ENCODE measurements around the gene INTS6L. TPM values are rescaled to one million over a fixed set of nuclear protein-coding genes. Genes with fewer than 3 reads are reported as not detected.
A peak's percentile ranks its signal among the peaks of the same experiment; 100 is the strongest.

The INTS6L gene, protein sequence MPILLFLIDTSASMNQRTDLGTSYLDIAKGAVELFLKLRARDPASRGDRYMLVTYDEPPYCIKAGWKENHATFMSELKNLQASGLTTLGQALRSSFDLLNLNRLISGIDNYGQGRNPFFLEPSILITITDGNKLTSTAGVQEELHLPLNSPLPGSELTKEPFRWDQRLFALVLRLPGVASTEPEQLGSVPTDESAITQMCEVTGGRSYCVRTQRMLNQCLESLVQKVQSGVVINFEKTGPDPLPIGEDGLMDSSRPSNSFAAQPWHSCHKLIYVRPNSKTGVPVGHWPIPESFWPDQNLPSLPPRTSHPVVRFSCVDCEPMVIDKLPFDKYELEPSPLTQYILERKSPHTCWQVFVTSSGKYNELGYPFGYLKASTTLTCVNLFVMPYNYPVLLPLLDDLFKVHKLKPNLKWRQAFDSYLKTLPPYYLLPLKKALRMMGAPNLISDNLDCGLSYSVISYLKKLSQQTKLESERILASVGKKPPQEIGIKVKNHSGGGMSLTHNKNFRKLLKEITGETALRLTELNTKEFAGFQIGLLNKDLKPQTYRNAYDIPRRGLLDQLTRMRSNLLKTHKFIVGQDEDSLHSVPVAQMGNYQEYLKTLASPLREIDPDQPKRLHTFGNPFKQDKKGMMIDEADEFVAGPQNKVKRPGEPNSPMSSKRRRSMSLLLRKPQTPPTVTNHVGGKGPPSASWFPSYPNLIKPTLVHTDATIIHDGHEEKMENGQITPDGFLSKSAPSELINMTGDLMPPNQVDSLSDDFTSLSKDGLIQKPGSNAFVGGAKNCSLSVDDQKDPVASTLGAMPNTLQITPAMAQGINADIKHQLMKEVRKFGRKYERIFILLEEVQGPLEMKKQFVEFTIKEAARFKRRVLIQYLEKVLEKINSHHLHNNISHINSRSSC
- 3.8 TPM for total RNA-seq
- long read RNA-seq, partial matches to known transcripts: 1 of 1 reads
- long read RNA-seq, other reads (novel, unspliced or antisense): 0 of 1 reads

DNA sequence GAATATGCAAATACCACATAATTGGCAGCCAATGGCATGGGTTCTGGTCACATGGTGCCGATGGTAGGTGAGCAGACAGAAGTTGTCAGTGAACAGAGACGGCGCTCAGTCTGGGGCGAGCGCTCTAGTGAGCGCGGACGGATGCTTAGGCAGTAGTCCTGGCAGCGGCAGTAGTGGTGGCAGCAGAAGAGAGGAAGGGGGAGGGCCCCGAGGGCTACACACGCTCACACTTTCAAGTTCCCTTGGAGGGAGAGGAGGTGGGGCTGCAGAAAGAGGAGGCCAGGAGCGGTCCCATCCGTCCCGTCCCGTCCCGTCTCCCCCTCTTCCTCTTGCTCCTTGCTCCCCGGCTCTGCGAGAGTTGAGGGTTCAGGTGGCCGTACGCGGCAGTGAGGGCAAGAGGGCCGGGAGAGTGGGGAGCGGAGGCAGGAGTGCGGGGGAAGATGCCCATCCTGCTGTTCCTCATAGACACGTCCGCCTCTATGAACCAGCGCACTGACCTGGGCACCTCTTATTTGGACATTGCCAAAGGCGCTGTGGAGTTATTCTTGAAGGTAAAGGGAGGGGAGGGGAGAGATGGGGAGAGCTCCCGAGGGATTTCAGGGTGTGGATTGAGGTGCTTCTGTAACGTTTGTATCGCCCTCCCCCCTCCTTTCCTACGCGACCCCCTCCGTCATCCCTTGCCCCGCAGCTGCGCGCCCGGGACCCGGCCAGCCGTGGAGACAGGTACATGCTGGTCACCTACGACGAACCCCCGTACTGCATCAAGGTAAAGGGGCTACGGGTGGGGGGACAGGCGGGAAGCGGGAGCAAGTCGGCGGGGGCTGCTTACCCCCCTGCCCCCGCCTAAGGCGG, at the start of gene INTS6L:
Gene INTS6L (plus strand): TSS at position 108 of the 852 bp plus-strand sequence. CDS start 333 bp downstream, at position 441.
- DNase-seq (ENCODE audit: low spot score): no peak

DNA sequence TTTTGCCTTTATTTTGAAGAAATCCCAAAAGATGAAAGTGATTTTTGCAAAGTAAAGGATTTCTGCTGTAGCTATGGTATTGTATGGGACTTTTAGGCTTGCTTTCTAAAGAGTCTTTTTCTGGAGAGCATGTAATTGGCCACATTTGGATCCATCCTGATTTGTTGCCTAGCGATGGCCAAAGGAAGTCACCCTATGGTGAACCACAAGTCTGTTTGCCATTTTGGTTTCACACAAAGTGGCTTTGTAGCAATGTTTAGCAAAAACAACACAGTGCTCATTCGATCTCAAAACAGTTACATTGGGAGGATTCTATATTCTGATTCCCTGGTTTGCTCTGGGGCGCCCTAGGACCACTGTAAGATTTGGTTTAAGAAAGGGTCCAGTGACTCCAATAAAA, 44.1 kb upstream of the INTS6L start:
- no peak for DNase-seq (ENCODE audit: low spot score)

DNA sequence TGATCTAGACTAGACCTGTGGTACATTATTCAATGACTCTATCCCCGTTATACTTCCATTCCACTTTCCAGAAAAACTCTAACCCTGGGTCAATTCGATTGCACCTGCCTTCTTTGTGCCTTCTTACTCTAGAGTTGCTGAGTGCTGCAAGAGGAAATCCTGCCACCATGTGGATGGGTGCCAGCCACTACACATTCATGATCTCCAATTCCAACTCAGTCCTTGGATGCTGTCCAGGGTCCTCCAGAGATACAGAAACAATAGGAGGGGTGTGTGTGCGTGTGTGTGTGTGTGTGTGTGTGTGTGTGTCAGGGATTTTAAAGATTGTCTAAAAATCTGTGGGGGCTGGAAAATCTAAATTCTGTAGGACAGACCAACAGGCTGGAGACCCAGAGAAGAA, 42.9 kb upstream of the INTS6L start:
- no peak for DNase-seq (ENCODE audit: low spot score)

DNA sequence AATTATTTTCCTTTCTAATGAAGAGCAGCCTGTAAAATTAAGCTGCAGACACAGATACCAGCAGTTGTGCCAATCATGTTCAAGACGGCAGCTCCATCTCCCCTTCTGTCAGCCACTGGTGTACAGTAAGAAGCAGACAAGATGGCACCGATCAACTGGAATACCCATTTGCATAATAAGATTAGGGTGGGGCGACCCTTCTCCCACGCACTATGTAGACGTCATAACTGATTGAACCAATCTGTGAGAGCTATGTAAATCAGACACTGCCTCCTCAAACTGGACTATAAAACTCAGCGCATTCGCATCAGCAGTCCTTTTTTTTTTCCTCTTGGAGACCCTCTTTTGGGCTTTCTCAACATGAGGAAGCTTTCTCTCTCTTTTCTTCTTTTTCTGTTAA, 40.4 kb upstream of the INTS6L start:
- no peak for DNase-seq (ENCODE audit: low spot score)

DNA sequence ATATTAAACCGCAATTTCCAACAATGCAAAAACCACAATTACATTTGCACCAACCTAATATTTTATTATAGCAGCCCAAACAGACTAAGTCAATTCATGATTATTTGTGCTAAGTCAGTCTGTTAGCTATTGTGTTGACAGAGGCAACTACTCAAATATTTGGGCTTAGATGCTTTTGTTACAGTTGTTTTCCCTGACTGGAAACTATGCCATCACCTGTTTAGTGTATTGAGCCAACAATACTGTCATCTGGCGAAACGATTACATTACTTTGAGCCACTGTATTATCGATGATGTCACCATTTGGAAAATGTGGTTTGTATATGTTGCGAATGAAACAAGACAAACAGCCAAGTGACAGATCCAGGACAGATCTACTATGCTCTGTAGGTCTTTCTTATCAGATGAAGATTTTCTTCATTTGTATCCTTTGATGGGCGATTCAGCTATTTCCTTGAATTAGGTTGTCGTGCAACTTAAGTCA, 38.7 kb upstream of the INTS6L start:
- DNase-seq (ENCODE audit: low spot score): no peak

DNA sequence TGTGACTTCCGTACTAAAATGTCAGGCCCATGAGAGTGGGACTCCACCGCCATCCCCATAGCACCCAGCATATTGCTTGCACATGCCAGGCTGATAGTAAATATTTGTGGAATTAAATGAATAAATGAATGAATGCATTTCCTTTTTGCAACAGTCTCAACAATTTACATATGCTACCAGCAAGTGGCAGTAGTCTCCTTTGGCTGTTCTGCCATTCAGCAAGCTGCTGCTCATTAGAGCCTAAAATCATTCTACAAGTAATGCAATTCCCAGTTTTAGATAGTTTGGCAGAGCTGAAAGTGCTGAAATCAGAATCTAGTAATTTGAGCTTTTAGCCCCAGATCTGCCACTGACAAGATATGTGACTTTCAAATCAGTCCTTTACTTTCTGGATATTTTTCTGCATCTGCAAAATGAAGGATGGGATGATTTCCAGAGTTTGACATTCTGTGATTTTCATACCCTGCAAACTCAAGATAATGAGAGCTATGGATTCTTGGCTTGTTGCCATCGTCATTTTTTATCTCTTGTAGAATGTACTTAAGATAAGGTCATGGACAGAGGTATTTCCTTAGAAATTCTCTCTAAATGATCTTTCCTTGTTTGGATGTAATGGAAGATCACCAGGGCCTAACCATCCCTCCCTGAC, 35.7 kb upstream of the INTS6L start:
- no peak for DNase-seq (ENCODE audit: low spot score)

DNA sequence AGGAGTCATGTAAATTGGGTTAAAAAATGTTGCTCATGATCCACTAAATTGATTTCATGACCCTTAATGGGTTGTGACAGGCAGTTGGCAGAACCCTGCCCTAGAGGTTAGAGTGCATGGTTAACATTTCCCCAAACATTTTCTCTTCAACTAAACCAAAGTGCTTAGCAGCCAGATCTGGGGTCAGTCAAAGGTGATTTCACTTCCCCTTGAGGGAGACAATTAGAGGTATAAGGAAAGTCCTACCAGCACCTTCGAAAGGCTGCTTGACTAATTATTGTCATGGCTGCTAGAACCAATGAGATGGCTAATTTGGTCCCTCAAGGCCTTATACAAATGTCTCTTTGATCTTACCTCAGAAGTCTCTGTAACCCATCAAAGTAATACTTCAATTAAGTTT, 30.9 kb upstream of the INTS6L start:
- no peak for DNase-seq (ENCODE audit: low spot score)

DNA sequence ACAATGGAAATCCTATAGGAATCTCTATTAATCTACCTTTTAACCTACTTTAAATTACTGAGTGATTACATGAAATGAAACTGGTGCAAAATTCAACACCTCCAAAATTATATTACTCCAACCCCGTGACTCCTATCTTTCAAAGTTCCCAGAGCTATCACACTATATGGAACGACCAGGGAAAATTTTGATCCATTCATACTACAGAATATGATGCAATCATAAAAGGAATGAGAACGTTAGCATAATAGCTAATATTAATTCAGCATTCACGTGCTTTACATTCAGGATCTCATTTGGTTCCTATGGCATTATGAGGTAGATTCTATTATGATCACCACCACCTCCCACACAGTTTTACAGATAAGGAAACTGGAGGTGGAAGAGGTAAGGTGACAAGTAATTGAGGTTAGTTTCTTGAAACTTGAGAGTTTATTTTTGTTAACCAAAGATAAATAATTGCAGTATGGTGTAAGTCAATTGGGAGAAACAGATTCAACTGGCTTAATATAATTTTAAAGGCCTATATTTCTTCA, 29.4 kb upstream of the INTS6L start:
- no peak for DNase-seq (ENCODE audit: low spot score)

DNA sequence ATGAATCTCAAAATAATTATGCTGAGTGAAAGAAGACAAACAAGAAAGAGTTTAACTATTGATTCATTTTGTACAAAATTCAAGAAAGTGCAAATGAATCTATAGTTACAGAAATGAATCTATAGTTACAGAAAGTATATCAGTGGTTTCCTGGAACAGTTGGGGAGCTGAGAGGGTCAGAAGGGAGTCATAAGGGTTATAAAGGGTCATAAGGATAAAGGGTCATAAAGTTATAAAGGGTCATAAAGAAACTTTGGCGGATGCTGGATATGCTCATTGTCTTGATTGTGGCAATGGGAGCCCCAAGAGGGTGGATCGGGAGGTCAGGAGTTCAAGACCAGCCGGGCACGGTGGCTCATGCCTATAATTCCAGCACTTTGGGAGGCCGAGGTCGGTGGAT, 26.0 kb upstream of the INTS6L start:
- DNase-seq (ENCODE audit: low spot score): no peak

DNA sequence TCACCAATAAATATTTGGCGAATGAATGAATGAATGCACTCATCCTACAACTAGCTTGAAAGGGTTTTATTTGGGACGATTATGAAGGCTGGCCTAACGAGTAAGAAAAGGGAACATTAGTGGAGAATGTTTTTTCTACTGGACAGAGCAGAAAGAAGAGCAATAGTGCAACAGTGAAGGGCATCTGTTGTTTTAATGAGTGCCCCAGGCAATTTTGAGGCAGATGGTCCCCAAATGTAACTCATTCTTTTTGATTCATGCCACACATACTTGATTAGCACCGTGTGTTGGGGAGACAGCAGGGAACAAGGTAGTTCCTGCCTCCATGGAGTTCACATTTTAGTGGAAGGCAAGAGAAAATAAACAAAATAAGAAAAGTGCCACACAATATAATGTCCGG, 22.7 kb upstream of the INTS6L start:
- no peak for DNase-seq (ENCODE audit: low spot score)

DNA sequence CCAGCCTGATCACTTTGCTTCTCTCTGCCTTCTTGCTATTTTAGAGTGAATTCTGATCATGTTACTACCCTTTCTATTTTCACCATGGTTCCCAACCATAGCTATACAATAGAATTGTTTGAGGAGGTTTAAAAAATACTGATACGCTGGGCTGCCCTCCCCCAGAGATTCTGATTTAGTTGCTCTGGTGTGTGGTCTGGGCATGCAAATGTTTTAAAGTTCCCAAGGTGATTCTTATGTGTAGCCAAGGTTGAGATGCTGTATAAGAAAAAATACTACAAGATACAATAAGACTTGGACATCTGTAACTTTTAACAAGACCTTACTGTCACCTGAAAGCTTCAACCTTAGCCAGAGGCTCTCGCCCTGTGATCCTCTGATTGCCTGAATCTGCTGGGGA, 22.2 kb upstream of the INTS6L start:
- DNase-seq (ENCODE audit: low spot score): no peak

DNA sequence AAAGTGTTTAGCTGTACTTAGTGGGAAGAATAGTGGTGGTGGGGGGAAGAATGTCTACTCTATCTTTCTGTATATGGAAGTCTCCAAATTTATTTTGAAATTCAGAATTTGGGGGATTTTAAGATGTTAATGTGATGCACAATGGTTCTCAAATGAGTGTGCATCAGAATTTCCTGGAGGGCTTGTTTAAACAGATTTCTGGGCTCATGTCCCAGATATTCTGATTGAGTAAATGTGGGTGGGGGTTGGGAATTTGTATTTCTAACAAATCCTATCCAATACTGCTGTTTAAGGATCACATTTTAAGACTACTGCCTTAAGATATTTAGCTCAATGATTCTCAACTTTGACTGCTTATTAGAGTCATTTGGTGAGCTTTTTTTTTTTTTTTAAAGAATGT, 15.1 kb upstream of the INTS6L start:
- no peak for DNase-seq (ENCODE audit: low spot score)

DNA sequence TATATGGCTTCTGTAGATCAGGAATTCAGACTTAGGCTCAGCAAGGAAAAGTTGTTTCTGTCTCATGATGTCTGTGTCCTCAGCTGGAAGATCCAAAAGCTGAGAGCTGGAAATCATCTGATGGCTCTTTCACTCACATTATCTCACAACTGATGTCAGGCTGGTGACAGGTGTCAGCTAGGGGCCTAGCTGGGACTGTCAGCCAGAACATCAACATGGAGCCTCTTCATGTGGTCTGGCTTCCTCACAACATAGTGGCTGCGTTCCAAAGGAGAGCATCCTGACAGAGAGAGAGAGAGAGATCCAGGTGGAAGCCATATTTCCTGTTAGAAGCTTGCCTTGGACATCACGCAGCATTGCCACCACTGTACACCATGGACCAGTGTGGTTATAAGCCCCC, 10.6 kb upstream of the INTS6L start:
- no peak for DNase-seq (ENCODE audit: low spot score)

DNA sequence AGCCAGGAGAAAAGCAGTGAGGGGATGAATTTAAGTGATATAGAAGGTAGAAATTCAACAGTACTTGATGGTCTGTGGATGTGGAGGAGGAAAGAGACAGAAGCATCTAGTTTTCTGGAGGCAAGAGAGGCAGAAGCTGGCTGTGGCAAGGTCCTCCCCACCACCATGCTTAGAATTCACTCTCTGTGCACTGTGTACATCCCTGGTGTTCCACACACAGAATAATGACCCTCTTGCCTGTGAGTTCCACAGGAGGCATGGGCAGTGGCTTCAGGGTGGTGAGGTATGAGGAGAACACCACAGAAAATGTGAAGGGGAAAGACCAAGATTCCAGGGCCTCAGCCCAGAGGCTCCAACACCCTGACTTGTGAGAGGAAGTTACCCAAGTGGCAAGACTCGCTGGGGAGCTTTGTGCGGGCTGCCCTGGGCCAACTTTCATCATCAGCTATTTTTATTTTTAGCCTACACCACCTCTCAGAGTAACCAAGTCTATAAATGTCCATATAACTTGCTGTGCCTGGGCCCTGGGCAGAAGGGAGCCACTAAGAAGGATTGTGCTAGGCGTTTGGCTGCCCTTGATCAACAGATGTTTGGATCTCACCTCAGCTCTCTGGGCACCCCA, 7.8 kb upstream of the INTS6L start:
- no peak for DNase-seq (ENCODE audit: low spot score)

DNA sequence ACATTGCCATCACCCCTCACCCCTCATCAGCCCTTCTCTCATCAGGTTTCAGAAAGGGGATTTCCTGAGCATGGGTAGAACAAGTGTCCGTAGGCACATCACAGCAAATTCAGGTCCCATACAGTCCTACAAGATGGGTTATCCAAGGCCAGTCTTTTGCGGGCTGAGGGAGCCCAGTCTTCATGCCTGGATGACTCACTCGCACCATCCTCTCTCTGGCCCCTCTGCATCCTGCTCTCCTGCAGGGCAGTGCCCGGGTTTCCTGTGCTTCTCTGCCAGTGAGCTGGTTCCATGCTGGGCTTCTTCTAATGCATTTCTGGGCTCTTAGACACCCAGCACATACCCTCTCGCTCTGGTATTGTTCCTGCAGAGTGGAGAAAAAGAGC, 7.3 kb upstream of the INTS6L start:
- no peak for DNase-seq (ENCODE audit: low spot score)

DNA sequence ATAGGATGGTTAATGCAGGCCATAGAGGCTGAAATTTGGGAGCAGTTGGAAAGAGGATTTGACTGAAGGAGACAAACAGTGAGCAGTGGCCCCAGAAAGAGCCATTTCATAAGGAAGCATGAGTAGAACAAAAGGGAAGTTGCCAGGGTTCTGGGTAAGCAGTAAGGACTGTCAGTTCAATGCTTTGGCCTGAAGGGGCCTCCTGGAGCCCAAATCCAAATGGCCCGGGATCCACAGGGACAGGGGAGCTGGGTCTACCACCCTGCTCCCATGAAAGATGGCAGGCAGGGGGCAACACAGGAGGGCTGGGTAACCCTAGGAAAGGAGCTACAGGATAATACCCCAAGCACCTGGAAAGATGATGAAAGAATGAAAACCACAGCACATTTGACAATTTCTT, 4.1 kb upstream of the INTS6L start:
- no peak for DNase-seq (ENCODE audit: low spot score)

DNA sequence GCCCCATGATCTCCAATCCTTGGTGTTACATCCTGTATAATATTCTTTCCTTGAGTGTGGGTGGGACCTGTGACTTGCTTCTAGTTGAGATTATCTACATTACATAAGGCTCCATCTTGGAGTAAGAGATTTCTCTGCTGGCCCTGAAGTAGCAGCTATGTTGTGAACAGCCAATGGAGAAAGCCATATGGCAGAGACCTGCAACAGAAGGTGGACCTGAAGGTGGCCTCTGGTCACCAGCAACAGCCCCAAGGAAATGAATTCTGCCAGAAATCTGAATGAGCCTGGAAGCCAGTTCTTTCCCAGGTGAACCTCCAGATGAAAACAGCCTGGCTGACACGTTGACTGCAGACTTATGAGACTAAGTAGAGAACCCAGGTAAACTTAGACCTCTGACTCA, 2.3 kb upstream of the INTS6L start:
- no peak for DNase-seq (ENCODE audit: low spot score)

DNA sequence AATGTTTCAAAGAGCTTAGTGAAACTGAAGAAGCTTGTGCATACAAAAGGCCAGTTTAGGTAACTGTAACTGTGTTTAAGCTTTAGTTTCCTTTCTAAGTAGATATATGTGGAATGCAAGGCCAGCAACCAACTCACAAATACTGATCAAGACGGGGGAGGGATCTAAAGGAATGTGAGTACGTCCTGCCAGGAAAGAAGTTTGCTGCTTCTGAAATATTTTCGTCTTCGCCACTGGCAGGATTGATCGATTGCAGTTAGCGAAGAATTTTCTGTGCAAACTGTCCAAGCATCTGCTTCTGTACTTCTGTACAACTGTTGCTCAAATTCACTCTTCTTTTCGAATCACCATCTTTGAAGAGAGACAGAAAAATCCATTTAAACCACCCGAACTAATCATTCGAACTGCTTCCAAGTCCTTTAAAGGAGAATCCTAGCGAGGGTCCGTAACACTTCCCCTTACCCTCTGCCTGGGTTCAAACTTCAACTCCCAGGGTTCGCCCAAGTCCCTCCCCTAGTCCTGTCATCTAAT, 373 bp upstream of the INTS6L start:
- no peak for DNase-seq (ENCODE audit: low spot score)

DNA sequence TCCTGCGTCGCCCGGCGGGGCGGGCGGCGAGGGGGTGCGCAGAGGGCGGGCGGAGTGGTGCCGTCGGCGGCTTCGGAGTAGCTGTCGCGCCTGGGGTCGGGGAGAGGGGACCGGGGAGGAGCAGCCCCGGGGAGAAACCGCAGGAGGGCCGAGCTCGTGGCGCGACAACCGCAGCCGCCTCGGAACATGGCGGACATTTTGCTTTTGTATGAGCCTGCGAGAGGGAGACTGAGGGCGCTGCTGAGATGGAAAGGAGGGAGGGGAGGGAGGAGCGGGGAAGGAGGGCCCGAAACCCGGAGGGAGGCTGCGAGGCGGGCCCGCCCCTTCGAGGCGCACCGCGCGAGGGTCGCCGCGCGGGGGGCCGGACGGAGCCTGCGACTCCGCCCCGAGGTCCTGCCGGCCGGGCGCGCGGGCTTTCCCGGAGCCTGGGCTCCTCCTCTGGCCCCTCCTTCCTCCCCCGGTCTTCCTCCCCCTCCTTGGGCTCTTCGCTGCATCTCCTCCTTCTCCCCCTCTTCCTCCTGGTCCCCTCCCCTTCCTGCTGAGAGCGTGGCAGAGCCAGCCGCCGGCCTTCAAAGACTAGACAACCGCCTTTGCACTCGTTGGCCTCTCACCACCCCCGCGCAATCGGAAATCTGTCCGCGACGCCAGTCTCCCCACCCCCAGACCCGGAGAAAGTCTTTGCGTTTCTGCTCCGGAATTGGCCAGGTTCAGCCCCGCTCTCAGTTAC, 1.1 kb downstream of the INTS6L start:
- DNase-seq (ENCODE audit: low spot score): peak; percentile 92

Measured in mesenteric fat pad (tissue), 1 donor.